Measurements from ENCODE around the gene LILRA1.
"Not testable (repeated sequence)": the region's sequence is repeated elsewhere in the genome, so short reads cannot be mapped to it uniquely, and the experiment has no call there.

Gene LILRA1

GRCh38 chr19:54593445-54593844 lies at the start of gene LILRA1:
LILRA1 (plus strand) TSS chr19:54593632; CDS start chr19:54594245, 613 bp downstream.
- not testable (repeated sequence) for DNase-seq

GRCh38 chr19:54548806-54549205 lies 44.6 kb upstream of the LILRA1 start:
- DNase-seq, result no peak

- DNase-seq, result no peak
Observed at GRCh38 chr19:54549224-54549623, 44.2 kb upstream of the LILRA1 start.

- no peak for DNase-seq
Observed at GRCh38 chr19:54551293-54551692, 42.1 kb upstream of the LILRA1 start.

- no peak for DNase-seq
Observed at GRCh38 chr19:54551950-54552912, 41.2 kb upstream of the LILRA1 start.

DNA sequence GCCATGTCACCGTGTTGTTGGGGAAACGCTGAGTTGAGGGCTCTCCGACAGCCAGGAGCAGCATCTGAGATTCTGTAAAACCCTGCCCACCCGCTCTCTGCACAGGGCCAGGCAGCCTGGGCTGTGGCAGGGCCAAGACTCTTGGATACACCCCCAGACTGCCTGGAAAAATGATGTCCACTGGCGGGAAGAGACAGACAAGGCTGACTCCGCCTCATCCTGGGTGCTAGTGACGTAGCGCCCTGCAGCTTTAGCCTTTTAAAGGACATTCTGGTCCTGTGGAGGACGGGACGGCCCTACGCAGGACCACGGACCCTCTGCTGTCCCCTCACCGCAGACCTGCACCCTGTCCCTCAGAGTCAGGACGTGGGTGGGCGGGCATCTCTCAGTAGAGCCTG lies 40.5 kb upstream of the LILRA1 start:
- no peak for DNase-seq

GRCh38 chr19:54554006-54554405 lies 39.4 kb upstream of the LILRA1 start:
- DNase-seq, result no peak

DNA sequence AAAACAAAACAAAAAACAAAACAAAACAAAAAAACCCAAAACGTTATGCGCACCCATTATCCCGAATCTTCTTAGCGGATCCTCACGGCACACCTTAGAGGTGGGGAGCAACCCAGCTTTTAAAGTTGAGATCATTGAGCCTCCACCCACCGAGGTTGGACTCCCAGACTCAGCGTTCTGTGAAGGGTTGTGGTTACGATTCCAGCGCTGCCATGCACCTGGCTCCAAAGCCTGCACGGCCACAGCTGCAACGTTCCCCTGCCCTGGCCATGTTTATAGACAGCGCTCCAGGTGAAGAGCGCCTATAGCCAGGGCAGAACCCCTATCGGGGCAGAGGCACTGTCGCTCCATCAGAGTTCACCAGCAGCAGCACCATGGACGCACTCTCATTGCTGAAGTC lies 38.5 kb upstream of the LILRA1 start:
- no peak for DNase-seq

DNA sequence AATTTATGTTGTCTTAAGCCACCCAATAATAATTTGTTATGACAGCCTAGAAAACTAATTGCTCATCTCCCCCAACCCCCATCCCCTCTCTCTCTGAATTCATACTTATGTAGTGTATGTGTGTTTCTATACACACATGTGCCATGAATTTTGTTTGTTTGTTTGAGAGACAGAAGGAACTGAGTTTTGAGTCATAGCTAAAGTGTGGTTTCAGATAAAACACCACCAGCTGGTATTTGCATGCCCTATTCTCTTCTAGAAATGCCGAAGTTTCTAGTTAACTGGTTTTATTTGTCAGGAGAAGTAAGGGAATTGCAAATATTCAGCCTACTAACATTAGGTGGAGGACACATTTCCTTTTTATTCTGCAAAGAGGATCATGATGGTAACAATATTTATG lies 37.2 kb upstream of the LILRA1 start:
- no peak for DNase-seq

DNA sequence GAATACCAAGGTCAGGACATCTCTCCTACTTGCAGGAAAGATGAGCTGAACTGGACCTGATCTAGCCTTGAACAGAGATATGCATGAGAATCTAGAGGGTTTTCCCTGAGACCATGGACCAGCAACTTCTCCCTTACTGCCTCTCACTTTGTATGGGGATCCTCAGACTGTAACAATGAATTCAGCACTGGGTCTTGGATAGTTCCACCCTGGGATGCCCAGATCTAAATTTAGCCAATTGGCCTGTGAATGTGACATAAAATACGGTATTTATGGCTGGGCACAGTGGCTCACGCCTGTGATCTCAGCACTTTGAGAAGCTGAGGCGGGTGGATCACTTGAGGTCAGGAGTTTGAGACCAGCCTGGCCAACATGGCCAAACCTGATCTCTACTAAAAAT lies 35.1 kb upstream of the LILRA1 start:
- no peak for DNase-seq

DNA sequence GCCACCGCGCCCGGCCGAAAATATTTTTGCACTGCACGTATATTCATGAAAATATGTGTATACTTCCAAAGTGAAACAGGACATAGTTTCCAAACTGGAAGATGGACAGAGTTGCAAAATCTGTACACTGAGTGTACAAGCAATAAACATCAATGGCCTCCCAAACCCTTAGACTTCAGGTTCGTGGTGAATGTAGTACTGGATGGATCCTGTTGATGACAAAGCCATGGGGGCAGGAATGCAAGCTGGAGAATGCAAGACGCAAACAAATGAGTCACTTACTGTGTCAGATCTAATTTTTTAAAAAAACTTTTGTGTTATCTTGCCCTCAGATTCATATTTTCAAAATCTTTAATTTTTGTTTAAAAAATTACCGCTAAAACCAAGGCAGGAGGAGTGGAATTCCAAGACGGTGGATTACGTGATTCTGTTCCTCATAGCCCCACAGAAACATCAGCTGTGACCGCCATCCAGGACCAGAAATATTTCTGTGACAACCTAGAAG lies 32.5 kb upstream of the LILRA1 start:
- DNase-seq, result no peak

- DNase-seq, result peak; percentile 10
Observed at GRCh38 chr19:54561840-54562239, 31.6 kb upstream of the LILRA1 start.

DNA sequence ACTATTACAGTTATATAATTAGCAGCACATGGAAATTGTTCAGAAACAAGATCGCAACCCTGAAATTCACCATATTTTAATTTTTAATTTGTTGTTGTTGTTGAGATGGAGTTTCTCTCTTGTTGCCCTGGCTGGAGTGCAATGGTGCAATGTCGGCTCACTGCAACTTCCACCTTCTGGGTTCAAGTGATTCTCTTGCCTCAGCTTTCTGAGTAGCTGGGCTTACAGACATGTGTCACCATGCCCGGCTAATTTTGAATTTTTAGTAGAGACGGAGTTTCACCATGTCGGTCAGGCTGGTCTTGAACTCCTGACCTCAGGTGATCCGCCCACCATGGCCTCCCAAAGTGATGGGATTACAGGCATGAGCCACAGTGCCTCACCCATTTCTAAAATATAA lies 30.2 kb upstream of the LILRA1 start:
- not testable (repeated sequence) for DNase-seq

DNA sequence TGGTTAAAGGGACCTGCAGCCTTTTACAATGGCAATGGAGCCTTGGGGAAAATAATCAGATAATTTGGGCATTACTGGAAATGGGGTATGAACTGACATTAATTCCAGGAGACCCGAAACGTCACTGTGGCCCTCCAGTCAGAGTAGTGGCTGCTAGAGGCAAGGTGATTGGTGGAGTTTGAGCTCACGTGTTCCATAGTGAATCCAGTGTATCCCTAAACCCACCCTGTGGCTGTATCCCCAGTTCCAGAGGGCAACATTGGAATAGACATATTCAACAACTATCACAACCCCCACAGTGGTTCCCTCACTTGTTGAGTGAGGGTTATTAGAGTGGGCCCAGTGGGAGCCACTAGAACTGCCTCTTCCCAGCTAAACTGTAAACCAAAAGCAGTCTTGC lies 23.1 kb upstream of the LILRA1 start:
- no peak for DNase-seq

DNA sequence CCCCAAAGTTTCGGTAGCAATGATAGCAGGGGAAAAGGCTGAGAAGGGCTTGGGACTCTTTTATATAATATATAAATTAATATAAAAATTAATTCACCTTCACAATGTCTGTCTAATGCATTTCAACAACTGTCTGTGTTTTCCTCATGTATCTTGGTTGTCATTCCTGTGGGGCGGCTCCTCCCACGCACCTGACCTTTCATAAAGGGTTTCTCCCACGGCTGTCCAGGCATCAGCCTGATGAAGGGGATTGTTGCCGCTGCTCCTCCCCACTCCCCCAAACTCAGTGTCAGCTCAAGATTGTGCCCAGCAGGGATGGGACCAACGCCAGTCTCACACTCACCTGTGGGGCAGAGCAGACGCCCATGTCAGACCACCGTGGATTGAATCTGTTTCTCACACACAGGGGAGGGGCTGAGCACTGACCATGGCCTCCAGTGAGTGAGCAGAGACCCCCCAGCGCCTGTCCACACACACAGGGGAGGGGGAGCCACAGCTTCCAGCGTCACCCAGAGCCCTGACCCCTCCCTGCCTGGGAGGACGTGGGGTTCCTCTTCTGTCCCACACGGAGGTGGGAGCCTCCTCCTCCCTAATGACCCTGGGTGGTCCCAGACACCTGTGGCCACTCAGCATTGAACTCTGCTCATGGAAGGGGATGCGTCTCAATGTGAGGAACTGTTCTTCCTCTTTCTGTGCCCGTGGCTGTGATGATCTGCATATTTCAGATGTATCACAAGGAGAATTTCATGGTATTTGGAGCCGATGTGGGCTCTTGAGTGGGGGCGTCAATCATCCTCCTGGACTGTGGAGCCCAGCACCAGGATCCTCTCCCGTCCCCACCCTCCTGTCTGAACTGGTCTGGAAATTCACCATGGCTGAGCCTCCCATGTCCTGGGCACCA lies 21.5 kb upstream of the LILRA1 start:
- not testable (repeated sequence) for DNase-seq

GRCh38 chr19:54572696-54573311 lies 20.6 kb upstream of the LILRA1 start:
- DNase-seq, result no peak

- no peak for DNase-seq
Observed at GRCh38 chr19:54573330-54573872, 20.0 kb upstream of the LILRA1 start, which contains the start of gene LILRA2. LILRA2 (plus strand) TSS chr19:54573790; CDS start chr19:54573879, 89 bp downstream.

DNA sequence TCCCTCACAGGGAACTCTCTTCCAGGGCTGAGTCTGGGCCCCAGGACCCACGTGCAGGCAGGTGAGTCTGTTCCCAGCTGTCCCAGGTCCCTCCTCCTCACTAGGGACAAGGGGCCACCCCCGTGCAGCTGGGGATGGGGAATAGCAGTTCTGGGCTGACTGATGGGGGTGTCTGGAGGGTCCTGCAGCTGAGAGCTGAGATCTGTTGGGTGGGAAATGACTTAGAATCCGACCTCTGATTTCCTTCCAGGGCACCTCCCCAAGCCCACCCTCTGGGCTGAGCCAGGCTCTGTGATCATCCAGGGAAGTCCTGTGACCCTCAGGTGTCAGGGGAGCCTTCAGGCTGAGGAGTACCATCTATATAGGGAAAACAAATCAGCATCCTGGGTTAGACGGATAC lies 19.4 kb upstream of the LILRA1 start:
- DNase-seq, result no peak

DNA sequence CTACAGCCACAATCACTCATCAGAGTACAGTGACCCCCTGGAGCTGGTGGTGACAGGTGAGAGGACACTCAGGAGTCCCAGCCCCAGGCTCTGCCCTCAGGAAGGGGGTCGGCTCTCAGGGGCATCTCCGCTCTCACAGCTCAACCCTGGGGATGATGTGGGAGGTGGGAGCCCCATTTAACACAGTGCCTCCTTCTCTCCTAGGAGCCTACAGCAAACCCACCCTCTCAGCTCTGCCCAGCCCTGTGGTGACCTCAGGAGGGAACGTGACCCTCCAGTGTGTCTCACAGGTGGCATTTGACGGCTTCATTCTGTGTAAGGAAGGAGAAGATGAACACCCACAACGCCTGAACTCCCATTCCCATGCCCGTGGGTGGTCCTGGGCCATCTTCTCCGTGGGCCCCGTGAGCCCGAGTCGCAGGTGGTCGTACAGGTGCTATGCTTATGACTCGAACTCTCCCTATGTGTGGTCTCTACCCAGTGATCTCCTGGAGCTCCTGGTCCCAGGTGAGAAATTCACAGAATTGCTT lies 18.8 kb upstream of the LILRA1 start:
- DNase-seq, result no peak

DNA sequence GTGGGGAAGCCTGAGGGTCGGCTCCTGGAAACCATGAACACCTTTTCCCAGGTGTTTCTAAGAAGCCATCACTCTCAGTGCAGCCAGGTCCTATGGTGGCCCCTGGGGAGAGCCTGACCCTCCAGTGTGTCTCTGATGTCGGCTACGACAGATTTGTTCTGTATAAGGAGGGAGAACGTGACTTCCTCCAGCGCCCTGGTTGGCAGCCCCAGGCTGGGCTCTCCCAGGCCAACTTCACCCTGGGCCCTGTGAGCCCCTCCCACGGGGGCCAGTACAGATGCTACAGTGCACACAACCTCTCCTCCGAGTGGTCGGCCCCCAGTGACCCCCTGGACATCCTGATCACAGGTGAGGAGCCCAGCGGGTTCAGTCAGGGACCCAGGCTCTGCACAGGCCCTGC lies 18.2 kb upstream of the LILRA1 start:
- DNase-seq, result not testable (repeated sequence)

- DNase-seq, result no peak
Observed at GRCh38 chr19:54576411-54576976, 16.9 kb upstream of the LILRA1 start.

DNA sequence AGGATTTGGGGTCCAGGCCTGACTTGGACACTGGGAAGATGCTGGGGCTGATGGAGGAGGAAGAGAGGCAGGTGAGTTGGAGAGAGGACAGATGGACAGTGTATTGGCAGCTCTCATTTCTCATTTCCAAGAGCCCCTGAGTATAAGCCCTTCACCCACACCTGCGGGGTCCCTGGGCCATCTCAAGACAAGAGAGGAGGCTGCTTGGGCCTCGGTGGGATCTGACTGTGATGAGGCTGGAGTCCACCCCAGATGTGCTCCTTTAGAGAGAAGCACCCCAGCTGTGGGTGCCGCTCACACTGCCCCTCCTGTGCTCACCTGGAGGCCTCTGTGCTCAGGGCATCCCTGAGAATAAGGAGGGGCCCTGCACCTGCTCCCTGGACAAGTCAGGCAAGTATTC lies 16.1 kb upstream of the LILRA1 start:
- no peak for DNase-seq
